HG03460 (cell line): ENCODE results near the gene RFTN2.

Experiments used
- ATAC-seq: cut with Tn5 transposase; IDR thresholded peaks from one replicate; pipeline ENCODE4 v1.9.1; 2021; ENCODE audit not compliant: unreplicated experiment

Gene RFTN2

GRCh38 chr2:197551260-197551659 lies 124.1 kb downstream of the RFTN2 start:
- peak; percentile 77 for ATAC-seq

GRCh38 chr2:197548582-197548981 lies 126.8 kb downstream of the RFTN2 start:
- ATAC-seq = no peak

DNA sequence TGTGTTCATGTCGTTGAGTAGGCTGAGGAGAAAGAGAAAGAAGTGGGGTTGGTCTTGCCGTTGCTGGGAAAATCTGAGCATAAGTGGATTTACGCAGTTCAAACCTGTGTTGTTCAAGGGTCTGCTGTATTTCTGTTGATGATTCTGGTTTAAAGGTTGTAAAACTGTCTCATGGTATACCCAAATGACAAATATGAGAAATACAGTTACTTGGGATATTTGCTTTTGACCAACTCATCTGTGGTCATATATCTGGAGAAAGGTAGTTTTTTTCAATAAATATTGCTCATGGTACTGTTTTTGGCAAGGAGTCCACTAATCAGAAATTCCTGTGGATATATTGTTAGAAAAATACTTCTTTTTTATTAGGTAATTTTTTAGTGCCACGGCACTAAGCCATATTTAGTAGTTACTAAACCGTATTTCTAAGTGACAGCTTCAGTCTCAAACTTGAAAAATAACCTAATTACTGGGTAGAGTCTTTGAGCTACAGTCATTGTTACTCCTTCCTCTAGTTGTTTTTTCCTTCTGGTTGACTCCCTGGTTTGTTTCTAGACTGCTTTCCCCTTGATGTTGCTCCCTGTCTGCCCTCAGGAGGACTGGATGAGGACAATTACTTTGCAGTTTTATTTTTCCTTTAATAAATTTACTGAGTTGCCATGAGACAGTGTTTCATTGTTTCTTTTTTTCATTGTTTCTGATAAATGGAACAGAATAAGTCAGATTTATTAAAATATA lies 128.1 kb downstream of the RFTN2 start:
- no peak for ATAC-seq

- no peak for ATAC-seq
These were observed 132.2 kb downstream of the RFTN2 start for GRCh38 chr2:197543206-197543605.

- no peak for ATAC-seq
These were observed 135.7 kb downstream of the RFTN2 start for GRCh38 chr2:197539734-197540133.

DNA sequence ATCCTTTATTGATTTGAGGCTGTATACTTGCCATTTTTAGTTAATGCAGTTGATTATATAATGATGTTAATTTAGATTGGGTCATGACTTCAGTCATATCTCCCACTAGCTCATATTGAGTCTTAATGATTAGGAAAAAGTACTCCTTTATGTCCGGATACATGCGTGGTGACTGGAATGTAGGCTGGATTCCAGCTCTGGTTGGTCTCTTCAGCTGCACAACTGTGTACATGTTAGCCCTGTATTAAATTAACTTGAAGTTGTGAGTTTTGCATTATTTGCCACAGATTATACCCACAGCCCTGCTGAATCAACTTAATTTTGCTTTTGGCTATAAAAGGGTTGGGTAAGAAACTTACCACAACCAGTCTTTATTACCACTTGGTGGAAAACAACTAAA lies 137.0 kb downstream of the RFTN2 start:
- ATAC-seq = no peak
